Measurements from ENCODE around the gene IL1F10. TPM values are rescaled to one million over a fixed set of nuclear protein-coding genes. Genes with fewer than 3 reads are reported as not detected.

IL1F10 gene
- total and polyA plus RNA-seq, 4 donors: not detected

DNA sequence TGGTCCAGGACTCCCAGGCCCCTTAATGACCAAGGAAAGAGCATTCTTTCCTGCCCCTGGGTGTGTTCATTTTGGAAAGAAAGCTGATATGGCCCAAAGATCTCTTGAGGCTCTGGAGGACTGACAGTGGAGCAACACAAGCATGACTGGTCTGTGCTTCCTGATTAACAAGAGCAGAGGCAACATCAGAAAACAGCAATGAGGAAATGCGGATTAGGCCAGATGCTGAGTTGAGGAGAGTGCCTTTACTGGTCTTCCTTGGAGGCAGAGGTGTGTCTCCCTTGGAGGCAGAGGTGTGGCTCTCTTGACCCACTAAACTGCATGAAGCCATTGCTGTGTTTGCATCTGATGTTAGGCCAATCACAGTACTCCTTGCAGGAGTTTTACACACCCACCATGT lies 35.0 kb upstream of the IL1F10 start:
- 79% methylated on average over 1 of the region's 1 CpG for WGBS

DNA sequence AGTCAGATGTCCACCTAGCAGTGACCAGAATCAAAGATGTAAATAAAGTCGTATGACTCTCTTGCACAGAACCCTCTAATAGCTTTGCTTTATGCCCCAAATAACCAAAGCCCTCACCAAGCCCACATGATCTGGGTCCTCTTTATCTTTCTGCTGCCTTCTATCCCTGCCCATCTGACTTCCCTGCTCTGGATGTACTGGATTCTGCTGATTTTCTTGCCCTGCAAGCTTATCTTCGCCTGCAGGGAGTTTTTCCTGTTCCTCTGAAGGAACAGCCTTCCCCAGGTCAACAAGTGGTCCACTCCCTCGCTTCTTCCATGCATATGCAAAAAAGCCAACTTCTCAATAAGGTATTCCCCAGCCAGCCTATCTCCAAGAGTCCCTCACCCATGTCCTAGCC lies 33.8 kb upstream of the IL1F10 start:
- Histone ChIP-seq H3K4me3 (ENCODE audit: low read depth in 1 of 3, low read length in 3 of 3) (no peak overlapping the region), H3K36me3 (ENCODE audit: control insufficient read depth in 4 of 4, insufficient read depth in 3 of 4, low read depth in 1 of 4, low read length in 3 of 4) (no peaks in the 10 kb centered on the region), H3K9me3 (ENCODE audit: control insufficient read depth in 4 of 4, low read length in 3 of 4) (no peaks in the 10 kb centered on the region), H3K27me3 (ENCODE audit: control insufficient read depth in 4 of 4, insufficient read depth in 4 of 4, low read length in 3 of 4) (no peaks in the 10 kb centered on the region), H3K9ac (ENCODE audit: low read depth in 1 of 2, low read length in 2 of 2) (no peak overlapping the region), H3K27ac (ENCODE audit: low read depth in 1 of 2, low read length in 2 of 2) (no peak overlapping the region), H3K4me1 (ENCODE audit: control insufficient read depth in 4 of 4, insufficient read depth in 4 of 4, low read length in 3 of 4) (peaks cover 2 to 5% (median 2%) of the 10 kb centered on the region in 4 donors)
- no peak for DNase-seq (ENCODE audit: low spot score)
- TF ChIP-seq RAD21 (IDR thresholded peaks at IDR 0.05) (no peak), NR2F2 (IDR thresholded peaks at IDR 0.05) (no peak), HNF4G (IDR thresholded peaks at IDR 0.05) (no peak), SP1 (IDR thresholded peaks at IDR 0.05) (no peak), RXRA (IDR thresholded peaks at IDR 0.05) (no peak)
- TF ChIP-seq, protein P1, sequence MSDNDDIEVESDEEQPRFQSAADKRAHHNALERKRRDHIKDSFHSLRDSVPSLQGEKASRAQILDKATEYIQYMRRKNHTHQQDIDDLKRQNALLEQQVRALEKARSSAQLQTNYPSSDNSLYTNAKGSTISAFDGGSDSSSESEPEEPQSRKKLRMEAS (IDR thresholded peaks at IDR 0.05): no peak
- TF ChIP-seq, protein P2, sequence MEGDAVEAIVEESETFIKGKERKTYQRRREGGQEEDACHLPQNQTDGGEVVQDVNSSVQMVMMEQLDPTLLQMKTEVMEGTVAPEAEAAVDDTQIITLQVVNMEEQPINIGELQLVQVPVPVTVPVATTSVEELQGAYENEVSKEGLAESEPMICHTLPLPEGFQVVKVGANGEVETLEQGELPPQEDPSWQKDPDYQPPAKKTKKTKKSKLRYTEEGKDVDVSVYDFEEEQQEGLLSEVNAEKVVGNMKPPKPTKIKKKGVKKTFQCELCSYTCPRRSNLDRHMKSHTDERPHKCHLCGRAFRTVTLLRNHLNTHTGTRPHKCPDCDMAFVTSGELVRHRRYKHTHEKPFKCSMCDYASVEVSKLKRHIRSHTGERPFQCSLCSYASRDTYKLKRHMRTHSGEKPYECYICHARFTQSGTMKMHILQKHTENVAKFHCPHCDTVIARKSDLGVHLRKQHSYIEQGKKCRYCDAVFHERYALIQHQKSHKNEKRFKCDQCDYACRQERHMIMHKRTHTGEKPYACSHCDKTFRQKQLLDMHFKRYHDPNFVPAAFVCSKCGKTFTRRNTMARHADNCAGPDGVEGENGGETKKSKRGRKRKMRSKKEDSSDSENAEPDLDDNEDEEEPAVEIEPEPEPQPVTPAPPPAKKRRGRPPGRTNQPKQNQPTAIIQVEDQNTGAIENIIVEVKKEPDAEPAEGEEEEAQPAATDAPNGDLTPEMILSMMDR (IDR thresholded peaks at IDR 0.05; ENCODE audit: low read depth, low read length, missing input control): no peak
- WGBS: 86% methylated on average over 3 of the region's 3 CpGs

More for the DNA sequence above, 35.0 kb upstream of the IL1F10 start:
- H3K36me3 ChIP-seq (ENCODE audit: control insufficient read depth in 4 of 4, insufficient read depth in 3 of 4, low read depth in 1 of 4, low read length in 3 of 4): no peaks in the 10 kb centered on the region
- no peak overlapping the region for H3K9ac ChIP-seq (ENCODE audit: low read depth in 1 of 2, low read length in 2 of 2)
- H3K27me3 ChIP-seq (ENCODE audit: control insufficient read depth in 4 of 4, insufficient read depth in 4 of 4, low read length in 3 of 4): no peaks in the 10 kb centered on the region
- H3K9me3 ChIP-seq (ENCODE audit: control insufficient read depth in 4 of 4, low read length in 3 of 4): no peaks in the 10 kb centered on the region
- H3K4me3 ChIP-seq (ENCODE audit: low read depth in 1 of 3, low read length in 3 of 3): no peak overlapping the region
- H3K4me1 ChIP-seq (ENCODE audit: control insufficient read depth in 4 of 4, insufficient read depth in 4 of 4, low read length in 3 of 4): no peaks in the 10 kb centered on the region
- TF ChIP-seq FOXA1 (IDR thresholded peaks at IDR 0.05) (no peak), HNF4A (conservative IDR thresholded peaks at IDR 0.05) (no peak), RXRA (IDR thresholded peaks at IDR 0.05) (no peak), JUND (IDR thresholded peaks at IDR 0.05) (no peak), SP1 (IDR thresholded peaks at IDR 0.05) (no peak), YY1 (IDR thresholded peaks at IDR 0.05) (no peak)
- TF ChIP-seq, protein P3, sequence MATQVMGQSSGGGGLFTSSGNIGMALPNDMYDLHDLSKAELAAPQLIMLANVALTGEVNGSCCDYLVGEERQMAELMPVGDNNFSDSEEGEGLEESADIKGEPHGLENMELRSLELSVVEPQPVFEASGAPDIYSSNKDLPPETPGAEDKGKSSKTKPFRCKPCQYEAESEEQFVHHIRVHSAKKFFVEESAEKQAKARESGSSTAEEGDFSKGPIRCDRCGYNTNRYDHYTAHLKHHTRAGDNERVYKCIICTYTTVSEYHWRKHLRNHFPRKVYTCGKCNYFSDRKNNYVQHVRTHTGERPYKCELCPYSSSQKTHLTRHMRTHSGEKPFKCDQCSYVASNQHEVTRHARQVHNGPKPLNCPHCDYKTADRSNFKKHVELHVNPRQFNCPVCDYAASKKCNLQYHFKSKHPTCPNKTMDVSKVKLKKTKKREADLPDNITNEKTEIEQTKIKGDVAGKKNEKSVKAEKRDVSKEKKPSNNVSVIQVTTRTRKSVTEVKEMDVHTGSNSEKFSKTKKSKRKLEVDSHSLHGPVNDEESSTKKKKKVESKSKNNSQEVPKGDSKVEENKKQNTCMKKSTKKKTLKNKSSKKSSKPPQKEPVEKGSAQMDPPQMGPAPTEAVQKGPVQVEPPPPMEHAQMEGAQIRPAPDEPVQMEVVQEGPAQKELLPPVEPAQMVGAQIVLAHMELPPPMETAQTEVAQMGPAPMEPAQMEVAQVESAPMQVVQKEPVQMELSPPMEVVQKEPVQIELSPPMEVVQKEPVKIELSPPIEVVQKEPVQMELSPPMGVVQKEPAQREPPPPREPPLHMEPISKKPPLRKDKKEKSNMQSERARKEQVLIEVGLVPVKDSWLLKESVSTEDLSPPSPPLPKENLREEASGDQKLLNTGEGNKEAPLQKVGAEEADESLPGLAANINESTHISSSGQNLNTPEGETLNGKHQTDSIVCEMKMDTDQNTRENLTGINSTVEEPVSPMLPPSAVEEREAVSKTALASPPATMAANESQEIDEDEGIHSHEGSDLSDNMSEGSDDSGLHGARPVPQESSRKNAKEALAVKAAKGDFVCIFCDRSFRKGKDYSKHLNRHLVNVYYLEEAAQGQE (IDR thresholded peaks at IDR 0.05): no peak
- no peak for DNase-seq (ENCODE audit: low spot score)
- H3K27ac ChIP-seq (ENCODE audit: low read depth in 1 of 2, low read length in 2 of 2): no peak overlapping the region

DNA sequence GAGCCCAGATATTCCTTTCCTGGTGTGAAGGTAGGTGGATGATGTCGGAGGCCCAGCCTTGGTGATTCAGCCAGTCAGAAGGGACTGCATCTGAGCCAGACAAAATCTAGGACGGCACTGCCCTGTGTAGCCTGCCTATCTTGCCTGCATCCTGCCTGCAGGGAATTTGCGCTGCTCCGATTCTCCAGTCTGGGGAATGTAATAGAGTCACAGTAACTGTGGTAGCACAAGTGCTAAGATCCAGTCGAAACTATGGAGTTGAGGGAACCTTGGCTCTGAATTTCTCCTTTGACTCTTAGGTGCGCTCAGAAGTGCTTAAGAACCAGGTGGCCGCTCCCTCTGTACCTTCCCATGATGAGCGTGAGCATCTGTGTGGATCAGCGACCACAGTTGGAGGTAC lies 31.0 kb upstream of the IL1F10 start:
- Histone ChIP-seq H3K36me3 (ENCODE audit: control insufficient read depth in 4 of 4, insufficient read depth in 3 of 4, low read depth in 1 of 4, low read length in 3 of 4) (no peaks in the 10 kb centered on the region), H3K27me3 (ENCODE audit: control insufficient read depth in 4 of 4, insufficient read depth in 4 of 4, low read length in 3 of 4) (no peaks in the 10 kb centered on the region), H3K4me1 (ENCODE audit: control insufficient read depth in 4 of 4, insufficient read depth in 4 of 4, low read length in 3 of 4) (peaks cover 3 to 16% (median 12%) of the 10 kb centered on the region in 4 donors), H3K9me3 (ENCODE audit: control insufficient read depth in 4 of 4, low read length in 3 of 4) (no peaks in the 10 kb centered on the region), H3K27ac (ENCODE audit: low read depth in 1 of 2, low read length in 2 of 2) (no peak overlapping the region), H3K4me3 (ENCODE audit: low read depth in 1 of 3, low read length in 3 of 3) (no peak overlapping the region), H3K9ac (ENCODE audit: low read depth in 1 of 2, low read length in 2 of 2) (no peak overlapping the region)
- WGBS: 96% methylated on average over 9 of the region's 9 CpGs
- no peak for DNase-seq (ENCODE audit: low spot score)
- TF ChIP-seq NR2F2 (IDR thresholded peaks at IDR 0.05) (no peak), HNF4G (IDR thresholded peaks at IDR 0.05) (no peak), RXRA (IDR thresholded peaks at IDR 0.05) (no peak), GABPA (IDR thresholded peaks at IDR 0.05 in 1 of 2, conservative IDR thresholded peaks at IDR 0.05 in 1 of 2) (no peak), HNF4A (conservative IDR thresholded peaks at IDR 0.05) (no peak)
- TF ChIP-seq, protein P3 (IDR thresholded peaks at IDR 0.05): no peak
- TF ChIP-seq, protein P4, sequence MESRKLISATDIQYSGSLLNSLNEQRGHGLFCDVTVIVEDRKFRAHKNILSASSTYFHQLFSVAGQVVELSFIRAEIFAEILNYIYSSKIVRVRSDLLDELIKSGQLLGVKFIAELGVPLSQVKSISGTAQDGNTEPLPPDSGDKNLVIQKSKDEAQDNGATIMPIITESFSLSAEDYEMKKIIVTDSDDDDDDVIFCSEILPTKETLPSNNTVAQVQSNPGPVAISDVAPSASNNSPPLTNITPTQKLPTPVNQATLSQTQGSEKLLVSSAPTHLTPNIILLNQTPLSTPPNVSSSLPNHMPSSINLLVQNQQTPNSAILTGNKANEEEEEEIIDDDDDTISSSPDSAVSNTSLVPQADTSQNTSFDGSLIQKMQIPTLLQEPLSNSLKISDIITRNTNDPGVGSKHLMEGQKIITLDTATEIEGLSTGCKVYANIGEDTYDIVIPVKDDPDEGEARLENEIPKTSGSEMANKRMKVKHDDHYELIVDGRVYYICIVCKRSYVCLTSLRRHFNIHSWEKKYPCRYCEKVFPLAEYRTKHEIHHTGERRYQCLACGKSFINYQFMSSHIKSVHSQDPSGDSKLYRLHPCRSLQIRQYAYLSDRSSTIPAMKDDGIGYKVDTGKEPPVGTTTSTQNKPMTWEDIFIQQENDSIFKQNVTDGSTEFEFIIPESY (IDR thresholded peaks at IDR 0.05): no peak

Measured in liver (tissue), 9 donors.